ENCODE measurements around the gene SPARC.
A peak's percentile ranks its signal among the peaks of the same experiment; 100 is the strongest.
"Not testable (repeated sequence)": the region's sequence is repeated elsewhere in the genome, so short reads cannot be mapped to it uniquely, and the experiment has no call there.

SPARC gene

DNA sequence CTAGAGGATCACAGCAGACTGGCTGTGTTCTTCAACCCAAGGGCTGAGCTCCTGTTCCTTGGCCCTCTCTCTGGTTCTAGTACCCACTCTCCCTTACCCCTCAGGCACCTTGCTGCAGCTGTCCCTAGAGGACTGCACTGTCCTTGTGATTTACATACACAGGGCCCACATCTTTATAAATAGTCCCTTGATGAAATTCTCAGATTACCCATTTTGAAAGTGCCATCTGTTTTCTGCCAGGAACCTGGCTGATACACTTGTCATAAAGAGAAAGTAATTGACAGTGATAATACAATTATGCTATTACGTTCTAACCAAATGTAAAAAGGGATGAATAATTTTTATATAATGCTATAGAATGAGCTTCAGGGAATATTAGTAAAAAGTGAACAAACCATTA lies 16.5 kb upstream of the SPARC start:
- H3K27ac ChIP-seq: no peak overlapping the region
- H3K4me3 ChIP-seq: no peak overlapping the region
- TF ChIP-seq, protein P1, sequence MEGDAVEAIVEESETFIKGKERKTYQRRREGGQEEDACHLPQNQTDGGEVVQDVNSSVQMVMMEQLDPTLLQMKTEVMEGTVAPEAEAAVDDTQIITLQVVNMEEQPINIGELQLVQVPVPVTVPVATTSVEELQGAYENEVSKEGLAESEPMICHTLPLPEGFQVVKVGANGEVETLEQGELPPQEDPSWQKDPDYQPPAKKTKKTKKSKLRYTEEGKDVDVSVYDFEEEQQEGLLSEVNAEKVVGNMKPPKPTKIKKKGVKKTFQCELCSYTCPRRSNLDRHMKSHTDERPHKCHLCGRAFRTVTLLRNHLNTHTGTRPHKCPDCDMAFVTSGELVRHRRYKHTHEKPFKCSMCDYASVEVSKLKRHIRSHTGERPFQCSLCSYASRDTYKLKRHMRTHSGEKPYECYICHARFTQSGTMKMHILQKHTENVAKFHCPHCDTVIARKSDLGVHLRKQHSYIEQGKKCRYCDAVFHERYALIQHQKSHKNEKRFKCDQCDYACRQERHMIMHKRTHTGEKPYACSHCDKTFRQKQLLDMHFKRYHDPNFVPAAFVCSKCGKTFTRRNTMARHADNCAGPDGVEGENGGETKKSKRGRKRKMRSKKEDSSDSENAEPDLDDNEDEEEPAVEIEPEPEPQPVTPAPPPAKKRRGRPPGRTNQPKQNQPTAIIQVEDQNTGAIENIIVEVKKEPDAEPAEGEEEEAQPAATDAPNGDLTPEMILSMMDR (IDR thresholded peaks at IDR 0.05): no peak
- DNase-seq (ENCODE audit: low spot score): no peak

DNA sequence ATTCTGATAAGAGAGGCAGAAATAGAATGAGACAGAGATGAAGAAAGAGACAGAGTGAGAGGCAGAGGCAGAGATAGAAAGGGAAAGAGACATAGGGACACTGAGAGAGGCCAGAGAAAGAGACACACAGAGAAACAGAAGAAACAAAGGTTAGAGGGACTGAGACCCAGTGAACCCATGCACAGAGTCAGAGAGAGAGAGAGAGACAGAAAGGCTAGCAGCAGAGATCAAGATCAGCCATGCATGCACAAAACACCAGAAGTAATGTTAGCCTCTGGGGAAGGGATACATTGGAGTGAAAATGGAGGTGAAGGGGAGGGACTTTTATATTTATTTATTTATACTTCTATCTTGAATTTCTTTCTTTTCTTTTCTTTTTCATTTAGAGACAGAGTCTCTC lies 14.1 kb upstream of the SPARC start:
- no peak overlapping the region for H3K4me3 ChIP-seq
- TF ChIP-seq, protein P1 (IDR thresholded peaks at IDR 0.05): no peak
- no peak for DNase-seq (ENCODE audit: low spot score)
- no peak overlapping the region for H3K27ac ChIP-seq

DNA sequence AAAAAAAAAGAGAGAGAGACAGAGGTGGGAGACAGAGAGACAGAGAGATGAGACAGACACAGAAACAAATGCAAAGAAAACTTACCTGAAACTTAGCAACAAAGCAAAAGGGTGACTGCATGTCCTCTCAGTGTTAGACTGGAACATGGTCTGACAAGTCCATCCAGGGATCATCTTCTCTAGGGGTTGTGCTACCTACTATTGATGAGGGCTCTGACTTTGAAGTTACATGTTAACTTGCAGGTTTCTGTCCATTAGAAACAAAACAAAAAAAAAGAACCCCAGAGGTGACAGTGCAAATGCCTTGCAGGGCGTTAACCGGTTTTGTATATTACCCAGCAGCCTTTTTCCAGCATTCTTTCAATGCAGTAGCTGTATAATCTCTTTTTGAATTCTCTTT lies 13.6 kb upstream of the SPARC start:
- TF ChIP-seq, protein P1 (IDR thresholded peaks at IDR 0.05): no peak
- DNase-seq (ENCODE audit: low spot score): no peak
- Histone ChIP-seq H3K27ac (no peak overlapping the region), H3K4me3 (no peak overlapping the region)

DNA sequence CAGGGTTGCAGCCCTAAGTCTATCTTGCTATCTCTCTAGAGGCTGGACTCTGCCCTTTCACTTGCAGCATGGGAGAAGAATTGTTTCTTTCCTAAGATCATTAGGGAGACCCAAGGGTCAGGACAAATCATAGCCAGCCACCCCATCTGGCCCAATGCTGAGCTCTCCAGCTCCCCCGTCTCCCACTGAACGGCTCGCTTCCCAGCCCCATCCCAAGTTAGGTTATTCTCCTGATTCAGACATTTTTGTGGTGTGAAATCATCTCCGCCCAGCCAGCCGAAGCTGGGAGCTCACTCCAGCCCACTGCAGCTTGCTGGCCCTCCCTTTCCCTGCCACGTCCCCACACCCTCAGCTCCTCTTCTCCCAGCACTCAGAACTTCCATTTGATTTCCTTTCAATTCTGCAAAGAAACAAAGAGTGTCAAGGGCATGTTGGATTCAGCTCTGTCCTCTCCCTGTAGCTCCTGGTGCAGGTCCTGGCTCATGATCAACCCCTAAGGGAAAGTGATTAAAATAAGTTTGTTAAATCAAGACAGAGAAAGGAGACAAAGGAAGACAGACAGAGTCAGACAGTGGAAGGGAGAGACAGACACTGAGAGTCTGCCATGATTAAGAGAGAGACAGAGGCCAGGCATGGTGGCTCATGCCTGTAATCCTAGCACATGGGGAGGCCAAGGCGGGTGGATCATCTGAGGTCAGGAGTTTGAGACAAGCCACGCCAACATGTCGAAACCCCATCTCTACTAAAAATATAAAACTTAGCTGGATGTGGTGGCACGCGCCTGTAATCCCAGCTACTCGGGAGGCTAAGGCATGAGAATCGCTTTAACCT lies 12.6 kb upstream of the SPARC start:
- H3K27ac ChIP-seq: peak overlapping the region; percentile 79 to 88
- peak overlapping the region; percentile 11 for H3K4me3 ChIP-seq
- TF ChIP-seq, protein P1 (IDR thresholded peaks at IDR 0.05): no peak
- peak; percentile 90 for DNase-seq (ENCODE audit: low spot score)

DNA sequence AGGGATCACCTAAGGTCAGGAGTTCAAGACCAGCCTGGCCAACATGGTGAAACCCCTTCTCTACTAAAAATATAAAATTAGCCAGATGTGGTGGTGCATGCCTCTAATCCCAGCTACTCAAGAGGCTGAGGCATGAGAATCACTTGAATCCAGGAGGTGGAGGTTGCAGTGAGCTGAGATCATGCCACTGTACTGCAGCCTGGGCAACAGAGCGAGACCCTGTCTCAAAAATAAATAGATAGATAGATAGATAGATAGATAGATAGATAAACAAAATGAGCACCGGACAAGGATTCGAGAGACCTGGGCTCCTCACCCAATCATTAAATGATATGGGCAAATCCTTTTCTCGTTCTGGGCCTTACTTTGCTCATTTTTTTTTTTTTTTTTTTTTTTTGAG lies 11.4 kb upstream of the SPARC start:
- peak overlapping the region; percentile 79 to 88 for H3K27ac ChIP-seq
- not testable (repeated sequence) for H3K4me3 ChIP-seq; DNase-seq (ENCODE audit: low spot score)

DNA sequence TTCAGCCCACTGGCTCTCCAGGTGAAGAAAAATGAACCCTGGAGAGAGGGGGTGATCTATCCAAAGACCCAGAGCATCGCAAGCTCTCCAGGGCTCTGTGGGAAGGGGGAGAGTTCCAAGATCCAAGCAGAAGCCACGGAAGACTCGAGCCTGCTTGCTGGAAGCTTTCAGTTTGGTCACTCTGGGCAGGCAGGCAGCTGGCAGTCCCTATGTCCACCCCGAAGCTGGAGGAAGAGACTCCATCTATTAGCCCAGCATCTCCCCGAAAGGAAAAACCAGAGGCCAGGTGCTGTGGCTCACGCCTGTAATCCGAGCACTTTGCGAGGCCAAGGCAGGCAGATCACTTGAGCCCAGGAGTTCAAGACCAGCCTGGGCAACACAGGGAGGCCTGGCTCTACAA lies 10.7 kb upstream of the SPARC start:
- Histone ChIP-seq H3K27ac (peak overlapping the region; percentile 68 to 79), H3K4me3 (no peak overlapping the region)
- TF ChIP-seq, protein P1 (IDR thresholded peaks at IDR 0.05): no peak
- peak; percentile 72 for DNase-seq (ENCODE audit: low spot score)

DNA sequence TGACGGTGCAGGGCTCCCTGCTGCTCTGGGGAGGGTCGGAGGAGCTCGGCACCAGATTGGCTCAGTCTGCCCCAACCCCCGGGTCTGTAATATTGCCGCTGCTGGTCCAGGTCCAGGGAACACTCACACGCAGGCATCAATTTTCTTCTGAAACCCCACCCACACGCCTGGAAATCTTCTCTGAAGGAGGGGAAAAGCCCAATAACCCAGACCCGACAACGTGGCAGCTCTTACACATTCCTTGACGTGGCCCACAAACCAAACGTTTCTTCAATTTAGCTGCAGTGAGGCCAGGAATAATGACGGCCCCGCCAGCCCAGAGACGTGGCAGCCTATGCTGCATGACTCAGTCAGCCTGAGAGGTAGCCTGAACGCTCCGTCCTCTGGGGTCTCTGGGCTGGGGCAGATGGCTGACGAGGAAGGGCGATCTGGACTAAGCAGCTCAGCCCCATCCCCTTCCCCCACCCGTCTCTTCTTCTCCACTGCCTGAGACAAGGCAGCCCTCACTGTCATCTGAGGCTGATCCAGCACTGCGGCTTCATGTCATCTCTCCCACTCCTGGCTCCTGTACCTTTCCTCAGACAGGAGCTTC lies 9.9 kb upstream of the SPARC start:
- TF ChIP-seq, protein P1 (IDR thresholded peaks at IDR 0.05): no peak
- peak; percentile 91 for DNase-seq (ENCODE audit: low spot score)
- H3K27ac ChIP-seq: peak overlapping the region; percentile 79 to 90
- H3K4me3 ChIP-seq: peak overlapping the region; percentile 51

Measured in coronary artery (tissue), 2 donors.